GM21526 (cell line): ENCODE measurements around the gene HCK.
"Not testable (repeated sequence)": the region's sequence is repeated elsewhere in the genome, so short reads cannot be mapped to it uniquely, and the experiment has no call there.

Source experiments
- ATAC-seq: cut with Tn5 transposase; IDR thresholded peaks from one replicate; pipeline ENCODE4 v1.9.1; 2021; ENCODE audit warnings: moderate library complexity; ENCODE audit not compliant: unreplicated experiment, low FRiP score

HCK gene

GRCh38 chr20:32028647-32029372 is 23.2 kb upstream of the HCK start:
- no peak for ATAC-seq

DNA sequence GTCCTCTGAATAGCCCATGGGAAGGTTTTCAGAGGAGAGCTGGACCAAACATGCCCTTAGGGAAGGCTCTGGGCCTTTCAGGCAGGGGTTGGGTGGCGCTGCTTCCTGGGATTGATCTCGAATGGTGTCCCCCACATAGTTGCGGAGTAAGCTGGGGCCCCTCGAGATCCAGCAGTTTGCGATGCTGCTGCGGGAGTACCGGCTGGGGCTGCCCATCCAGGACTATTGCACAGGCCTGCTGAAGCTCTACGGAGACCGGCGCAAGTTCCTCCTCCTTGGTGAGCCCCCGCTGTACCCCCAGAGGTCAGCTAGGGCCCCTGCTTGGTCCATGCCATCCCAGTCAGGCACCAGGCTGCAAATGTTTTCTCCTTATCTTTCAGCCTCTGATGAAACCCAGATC is 22.5 kb upstream of the HCK start:
- ATAC-seq, result no peak

GRCh38 chr20:32031007-32031958 is 20.8 kb upstream of the HCK start:
- ATAC-seq, result no peak

DNA sequence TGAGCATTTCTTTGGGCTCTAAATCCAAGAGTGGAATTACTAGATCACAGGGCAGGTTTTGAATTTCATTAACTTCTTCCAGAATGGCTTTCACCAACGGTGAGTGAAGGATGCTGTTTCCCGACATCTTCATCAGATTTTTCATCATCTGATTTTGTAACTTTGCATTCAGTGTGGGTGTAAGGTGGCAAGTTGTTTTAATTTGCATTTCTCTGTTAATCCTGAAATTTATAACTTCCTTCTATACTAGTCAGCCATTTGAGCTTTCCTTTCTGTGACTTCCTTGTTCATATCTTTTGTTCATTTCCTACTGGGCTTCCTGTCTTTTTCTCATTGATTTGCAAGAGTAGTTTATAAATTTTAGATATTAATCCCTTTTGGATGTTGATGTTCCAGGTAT is 18.7 kb upstream of the HCK start:
- no peak for ATAC-seq

DNA sequence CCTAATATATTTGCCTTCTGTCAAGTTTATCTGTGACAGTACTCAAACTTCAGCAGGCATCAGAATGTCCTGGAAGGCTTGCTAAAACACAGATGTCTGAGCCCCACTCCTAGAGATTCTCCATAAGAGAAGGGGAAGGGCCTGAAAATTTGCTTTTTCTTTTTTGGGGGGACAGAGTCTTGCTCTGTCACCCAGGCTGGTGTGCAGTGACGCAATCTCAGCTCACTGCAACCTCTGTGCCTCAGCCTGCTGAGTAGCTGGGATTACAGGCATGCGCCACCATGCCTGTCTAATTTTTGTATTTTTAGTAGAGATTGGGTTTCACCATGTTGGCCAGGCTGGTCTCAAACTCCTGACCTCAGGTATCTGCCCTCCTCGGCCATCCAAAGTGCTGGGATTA is 18.3 kb upstream of the HCK start:
- not testable (repeated sequence) for ATAC-seq

DNA sequence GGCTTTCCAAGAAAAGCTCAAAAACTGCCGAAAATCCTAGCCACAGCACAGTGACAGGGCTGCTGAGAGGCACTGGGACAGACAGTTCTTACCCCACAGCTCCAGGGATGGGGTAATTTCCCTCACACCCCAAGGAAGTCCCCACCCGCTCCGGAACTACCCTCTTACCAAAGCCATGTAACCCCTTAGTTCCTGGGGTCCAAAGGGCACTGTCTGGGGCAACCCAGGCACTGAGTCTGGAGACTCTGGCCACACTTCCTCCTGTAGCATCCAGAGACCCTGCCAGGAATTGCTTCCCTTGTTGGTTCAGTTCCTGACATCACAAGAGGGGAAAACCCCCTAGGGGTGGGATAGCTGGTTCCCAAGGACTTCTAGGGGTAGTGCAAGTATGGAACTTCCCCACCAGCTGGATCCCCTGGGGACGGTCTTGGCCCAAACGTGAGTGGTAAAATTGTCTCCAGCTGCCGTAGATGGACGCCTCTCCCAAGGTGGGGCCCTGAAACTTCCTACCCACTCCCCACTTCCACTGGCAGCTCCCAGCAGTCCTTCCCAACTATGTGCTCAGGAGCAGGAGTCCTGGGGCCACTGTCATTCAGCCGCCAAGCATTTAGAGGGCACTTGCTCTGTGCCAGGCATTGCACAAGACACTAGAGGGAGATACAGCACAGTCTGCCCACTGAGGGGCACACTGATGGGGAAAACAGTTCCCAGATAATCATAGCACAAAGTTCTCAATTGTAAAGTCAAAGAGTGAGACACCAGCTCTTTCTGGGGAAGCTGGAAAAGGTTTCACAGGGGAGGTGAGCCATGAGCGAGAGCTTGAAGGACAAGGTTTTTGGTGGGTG is 17.2 kb upstream of the HCK start:
- no peak for ATAC-seq

GRCh38 chr20:32035426-32035779 is 16.6 kb upstream of the HCK start:
- ATAC-seq, result no peak

- no peak for ATAC-seq
Measured at GRCh38 chr20:32036252-32036651, 15.8 kb upstream of the HCK start.

GRCh38 chr20:32036716-32037485 is 15.1 kb upstream of the HCK start:
- no peak for ATAC-seq

DNA sequence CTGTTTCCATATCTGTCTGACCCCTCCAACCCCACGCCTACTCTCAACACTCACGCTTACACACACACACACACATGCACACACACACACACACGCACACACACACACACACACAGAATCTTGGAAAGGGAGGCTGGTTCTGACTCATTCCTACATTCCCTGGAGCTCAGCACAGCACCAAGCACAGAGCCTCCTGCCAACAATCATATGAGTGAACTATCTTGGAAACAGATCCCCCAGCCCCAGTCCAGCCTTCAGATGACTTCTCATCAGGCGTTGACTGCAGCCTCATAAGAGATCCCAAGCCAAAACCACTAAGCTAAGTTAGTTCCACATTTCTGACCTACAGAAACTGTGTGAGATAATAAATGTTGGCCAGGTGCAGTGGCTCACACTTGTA is 14.1 kb upstream of the HCK start:
- ATAC-seq, result no peak

- ATAC-seq, result no peak
Measured at GRCh38 chr20:32040142-32040953, 11.7 kb upstream of the HCK start.

DNA sequence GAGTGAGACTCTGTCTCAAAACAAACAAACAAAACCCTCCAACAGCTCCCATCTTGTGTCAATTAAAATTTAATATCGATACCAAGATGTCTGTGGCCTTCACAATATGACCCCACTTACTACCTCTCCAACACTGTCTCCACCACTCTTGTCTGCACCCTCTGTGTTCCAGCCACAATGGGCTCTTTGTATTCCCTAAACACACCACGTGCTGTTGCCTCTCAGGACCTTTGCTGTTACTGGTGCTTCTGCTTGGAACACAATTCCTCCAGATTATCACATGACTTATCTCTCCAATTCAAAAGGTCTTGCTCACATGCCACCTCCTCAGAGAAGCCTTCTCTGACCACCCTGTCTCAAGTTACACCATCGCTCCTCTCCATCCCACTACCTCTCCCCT is 6.0 kb upstream of the HCK start:
- ATAC-seq, result no peak

GRCh38 chr20:32050324-32050841 is 1.7 kb upstream of the HCK start:
- ATAC-seq, result no peak

- no peak for ATAC-seq
Measured at GRCh38 chr20:32050851-32051556, 1.0 kb upstream of the HCK start.

GRCh38 chr20:32051720-32052089 is 337 bp upstream of the HCK start:
- ATAC-seq, result no peak

- no peak for ATAC-seq
Measured at GRCh38 chr20:32052778-32053362, 828 bp downstream of the HCK start.

DNA sequence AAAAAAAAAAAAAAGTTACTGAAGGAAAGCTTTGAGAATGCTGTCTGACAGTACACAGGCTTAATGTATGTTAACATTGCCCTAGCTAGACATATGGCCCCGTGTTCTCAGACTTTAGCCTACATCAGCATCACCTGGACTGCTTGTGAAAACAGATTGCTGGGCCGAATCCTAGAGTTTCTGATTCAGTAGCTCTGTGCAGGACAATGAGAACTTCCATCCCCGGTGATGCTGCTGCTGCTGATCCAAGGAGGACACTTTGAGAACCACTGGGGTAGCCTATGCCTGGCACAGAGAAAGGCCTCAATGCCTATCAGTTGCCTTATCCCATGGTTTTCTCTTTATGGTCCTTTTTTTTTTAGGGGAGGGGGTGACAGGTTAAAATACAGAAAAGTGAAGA is 1.6 kb downstream of the HCK start:
- no peak for ATAC-seq
